GM23338 (cell line): ENCODE measurements around the gene HLA-DQB1.

Source experiments
- CREB1 ChIP-seq: fragments of 250-450 bp; sonication (Bioruptor Pico); IDR thresholded peaks from 2 replicates; pipeline ENCODE4 v1.5.0; 2020; ENCODE audit warnings: low read depth, mild to moderate bottlenecking, moderate library complexity
- CTCF ChIP-seq, 2 experiments: fragments of 200-600 bp in 1 of 2; sonication (generic) in 1 of 2; conservative IDR thresholded peaks; 2 replicates each; pipeline versions ENCODE4 v1.5.1 to v1.6.1; 2016 to 2017; ENCODE audit warnings: antibody characterized with exemption in 2 of 2, low read depth in 2 of 2, mild to moderate bottlenecking in 2 of 2, moderate library complexity in 1 of 2
- ETS1 ChIP-seq: IDR thresholded peaks from 2 replicates; pipeline ENCODE4 v1.6.1; 2016; ENCODE audit warnings: antibody characterized with exemption
- EZH2 ChIP-seq: fragments of 200-600 bp; sonication (generic); IDR thresholded peaks from one replicate; pipeline ENCODE4 v1.8.0; 2017; ENCODE audit warnings: antibody characterized with exemption, mild to moderate bottlenecking, low read depth; ENCODE audit not compliant: unreplicated experiment
- EZH2phosphoT487 ChIP-seq: fragments of 200-600 bp; sonication (generic); IDR thresholded peaks from one replicate; pipeline ENCODE4 v1.8.1; 2018; ENCODE audit warnings: antibody characterized with exemption; ENCODE audit not compliant: unreplicated experiment
- JUNB ChIP-seq: IDR thresholded peaks from one replicate; pipeline ENCODE4 v1.6.1; 2016; ENCODE audit warnings: antibody characterized with exemption; ENCODE audit not compliant: unreplicated experiment
- NANOG ChIP-seq: IDR thresholded peaks from 2 replicates; pipeline ENCODE4 v1.6.1; 2016; ENCODE audit warnings: antibody characterized with exemption, borderline replicate concordance
- POLR2AphosphoS5 ChIP-seq: IDR thresholded peaks from 2 replicates; pipeline ENCODE4 v1.6.1; 2016; ENCODE audit warnings: antibody characterized with exemption, low read depth
- REST ChIP-seq: IDR thresholded peaks from one replicate; pipeline ENCODE4 v1.6.1; 2018; ENCODE audit warnings: antibody characterized with exemption; ENCODE audit not compliant: unreplicated experiment
- STAT1 ChIP-seq: IDR thresholded peaks from one replicate; pipeline ENCODE4 v1.6.1; 2016; ENCODE audit warnings: antibody characterized with exemption; ENCODE audit not compliant: unreplicated experiment
- ZNF114 ChIP-seq: fragments of 250-450 bp; sonication (Bioruptor Pico); IDR thresholded peaks from 2 replicates; pipeline ENCODE4 v1.5.0; 2020; ENCODE audit warnings: mild to moderate bottlenecking, moderate library complexity
- ZNF331 ChIP-seq: fragments of 250-450 bp; sonication (Bioruptor Pico); IDR thresholded peaks from 2 replicates; pipeline ENCODE4 v1.5.0; 2020; ENCODE audit warnings: low read depth, mild to moderate bottlenecking, moderate library complexity

GRCh38 chr6:32684246-32684645 is 17.8 kb upstream of the HLA-DQB1 start:
- no peak for TF ChIP-seq CTCF (conservative IDR thresholded peaks at IDR 0.05; ENCODE audit: low read depth in 2 of 2)
- no peak for TF ChIP-seq CREB1
- no peak for TF ChIP-seq NANOG
- TF ChIP-seq EZH2 = no peak
- TF ChIP-seq POLR2AphosphoS5 = no peak
- TF ChIP-seq JUNB = no peak
- no peak for TF ChIP-seq EZH2phosphoT487
- no peak for TF ChIP-seq ZNF114
- TF ChIP-seq ETS1 = no peak
- no peak for TF ChIP-seq ZNF331
- TF ChIP-seq STAT1 = no peak
- no peak for TF ChIP-seq REST
